Ramos (cell line): ENCODE results near the gene THBS4.

Experiments used
- in situ Hi-C: fragments of 300-500 bp; cut with MboI; formaldehyde crosslinking; loops from one replicate; pipeline ENCODE4 v1.14.3; 2022; ENCODE audit warnings: low sequenced_read_pairs; ENCODE audit not compliant: unreplicated experiment

THBS4 gene

GRCh38 chr5:80034962-80035821, at the start of gene THBS4:
Gene THBS4, plus strand, starts transcription at chr5:80035348. Its CDS starts 190 bp downstream, at chr5:80035538.
- in situ Hi-C loops = no loop called here

- in situ Hi-C loops = no loop called here
Measured at GRCh38 chr5:79986260-79986659, 48.9 kb upstream of the THBS4 start.

GRCh38 chr5:79990205-79990597, 44.9 kb upstream of the THBS4 start:
- in situ Hi-C loops = loop anchor here (10.0 kb wide), 1 partner anchor 105 kb away; no protein-coding TSS in a partner anchor

GRCh38 chr5:79990598-79991507, 44.3 kb upstream of the THBS4 start, which contains the start of gene MTX3:
Gene MTX3, minus strand, starts transcription at chr5:79991262. Its CDS starts 24 bp downstream, at chr5:79991238.
- in situ Hi-C loops = loop anchor here (10.0 kb wide), 1 partner anchor 106 kb away; no protein-coding TSS in a partner anchor

- in situ Hi-C loops = loop anchor here (10.0 kb wide), 1 partner anchor 108 kb away; no protein-coding TSS in a partner anchor
Measured at GRCh38 chr5:79992891-79993657, 42.1 kb upstream of the THBS4 start.

- in situ Hi-C loops = loop anchor here (10.0 kb wide), 1 partner anchor 115 kb away; no protein-coding TSS in a partner anchor
Measured at GRCh38 chr5:79999722-80000121, 35.4 kb upstream of the THBS4 start.

GRCh38 chr5:80002677-80003076, 32.5 kb upstream of the THBS4 start:
- in situ Hi-C loops = no loop called here

GRCh38 chr5:80008995-80009765, 26.0 kb upstream of the THBS4 start:
- in situ Hi-C loops = no loop called here

GRCh38 chr5:80010754-80011392, 24.3 kb upstream of the THBS4 start:
- in situ Hi-C loops = no loop called here

- in situ Hi-C loops = no loop called here
Measured at GRCh38 chr5:80025069-80025468, 10.1 kb upstream of the THBS4 start.

GRCh38 chr5:80026841-80027240, 8.3 kb upstream of the THBS4 start:
- in situ Hi-C loops = no loop called here

GRCh38 chr5:80031109-80031508, 4.0 kb upstream of the THBS4 start:
- in situ Hi-C loops = no loop called here

GRCh38 chr5:80033513-80033912, 1.6 kb upstream of the THBS4 start:
- in situ Hi-C loops = no loop called here

GRCh38 chr5:80034559-80034958, 589 bp upstream of the THBS4 start:
- in situ Hi-C loops = no loop called here

- in situ Hi-C loops = no loop called here
Measured at GRCh38 chr5:80035839-80036238, 691 bp downstream of the THBS4 start.

- in situ Hi-C loops = no loop called here
Measured at GRCh38 chr5:80036615-80037014, 1.5 kb downstream of the THBS4 start.

GRCh38 chr5:80037366-80037765, 2.2 kb downstream of the THBS4 start:
- in situ Hi-C loops = no loop called here

GRCh38 chr5:80039650-80040049, 4.5 kb downstream of the THBS4 start:
- in situ Hi-C loops = no loop called here

- in situ Hi-C loops = no loop called here
Measured at GRCh38 chr5:80041527-80041926, 6.4 kb downstream of the THBS4 start.
